ENCODE measurements around the gene NOTO. TPM values are rescaled to one million over a fixed set of nuclear protein-coding genes. Genes with fewer than 3 reads are reported as not detected.
A peak's percentile ranks its signal among the peaks of the same experiment; 100 is the strongest.

The NOTO gene
- total and polyA plus RNA-seq, 2 donors (not counting 1 experiment from before 2014, with no cell fraction given), result not detected

- H3K36me3 ChIP-seq (ENCODE audit: control insufficient read depth, insufficient read depth, low read length), result peaks cover 6% of the 10 kb centered on the region
- H3K79me2 ChIP-seq (ENCODE audit: control insufficient read depth, insufficient read depth, low read length), result peaks cover 69% of the 10 kb centered on the region
- H3K4me1 ChIP-seq (ENCODE audit: control insufficient read depth, extremely low read depth, insufficient read depth, low read length), result peaks cover 4% of the 10 kb centered on the region
- H3K4me3 ChIP-seq (replicated peaks in 1 of 4; ENCODE audit: control extremely low read depth in 1 of 4, insufficient read depth in 1 of 4, low read depth in 3 of 4, low read length in 4 of 4), result no peak overlapping the region
- no peak overlapping the region for H3K9ac ChIP-seq (ENCODE audit: insufficient read depth, low read length)
- no peak for DNase-seq (ENCODE audit: low read depth in 2 of 2)
- no peaks in the 10 kb centered on the region for H3K9me3 ChIP-seq (ENCODE audit: control insufficient read depth, insufficient read depth, low read depth, low read length)
- no peaks in the 10 kb centered on the region for H4K20me1 ChIP-seq (ENCODE audit: control insufficient read depth, extremely low read depth, insufficient read depth, low read length)
- H3K4me2 ChIP-seq (ENCODE audit: extremely low read depth, insufficient read depth, low read length), result no peak overlapping the region
- H3K27me3 ChIP-seq (ENCODE audit: control insufficient read depth, insufficient read depth, low read length), result no peaks in the 10 kb centered on the region
- TF ChIP-seq CTCF (conservative IDR thresholded peaks at IDR 0.05 in 1 of 2, IDR thresholded peaks at IDR 0.05 in 1 of 2; ENCODE audit: low read depth in 1 of 2, low read length in 2 of 2) (no peak), EZH2 (IDR thresholded peaks at IDR 0.05; ENCODE audit: low read length, missing control alignments) (no peak)
- H3K27ac ChIP-seq (ENCODE audit: insufficient read depth, low read length), result no peak overlapping the region
- H2AFZ ChIP-seq (ENCODE audit: low read length), result no peak overlapping the region
Observed at GRCh38 chr2:73238149-73238548, 35.8 kb downstream of the NOTO start.

- peaks cover 69% of the 10 kb centered on the region for H3K79me2 ChIP-seq (ENCODE audit: control insufficient read depth, insufficient read depth, low read length)
- H3K36me3 ChIP-seq (ENCODE audit: control insufficient read depth, insufficient read depth, low read length), result peaks cover 7% of the 10 kb centered on the region
- H3K9me3 ChIP-seq (ENCODE audit: control insufficient read depth, insufficient read depth, low read depth, low read length), result no peaks in the 10 kb centered on the region
- DNase-seq (ENCODE audit: low read depth in 2 of 2), result no peak
- no peak overlapping the region for H3K4me2 ChIP-seq (ENCODE audit: extremely low read depth, insufficient read depth, low read length)
- peaks cover 4% of the 10 kb centered on the region for H3K4me1 ChIP-seq (ENCODE audit: control insufficient read depth, extremely low read depth, insufficient read depth, low read length)
- no peak overlapping the region for H3K9ac ChIP-seq (ENCODE audit: insufficient read depth, low read length)
- no peaks in the 10 kb centered on the region for H3K27me3 ChIP-seq (ENCODE audit: control insufficient read depth, insufficient read depth, low read length)
- H2AFZ ChIP-seq (ENCODE audit: low read length), result no peak overlapping the region
- TF ChIP-seq EZH2 (IDR thresholded peaks at IDR 0.05; ENCODE audit: low read length, missing control alignments), result no peak
- TF ChIP-seq CTCF (conservative IDR thresholded peaks at IDR 0.05 in 1 of 2, IDR thresholded peaks at IDR 0.05 in 1 of 2; ENCODE audit: low read depth in 1 of 2, low read length in 2 of 2), result no peak
- H3K27ac ChIP-seq (ENCODE audit: insufficient read depth, low read length), result no peak overlapping the region
- no peaks in the 10 kb centered on the region for H4K20me1 ChIP-seq (ENCODE audit: control insufficient read depth, extremely low read depth, insufficient read depth, low read length)
- H3K4me3 ChIP-seq (replicated peaks in 1 of 4; ENCODE audit: control extremely low read depth in 1 of 4, insufficient read depth in 1 of 4, low read depth in 3 of 4, low read length in 4 of 4), result no peak overlapping the region
Observed at GRCh38 chr2:73238976-73239375, 36.6 kb downstream of the NOTO start.

- Histone ChIP-seq H3K36me3 (ENCODE audit: control insufficient read depth, insufficient read depth, low read length) (peaks cover 13% of the 10 kb centered on the region), H3K9ac (ENCODE audit: insufficient read depth, low read length) (no peak overlapping the region), H3K27me3 (ENCODE audit: control insufficient read depth, insufficient read depth, low read length) (no peaks in the 10 kb centered on the region), H3K4me1 (ENCODE audit: control insufficient read depth, extremely low read depth, insufficient read depth, low read length) (peaks cover 4% of the 10 kb centered on the region), H3K9me3 (ENCODE audit: control insufficient read depth, insufficient read depth, low read depth, low read length) (no peaks in the 10 kb centered on the region), H3K4me2 (ENCODE audit: extremely low read depth, insufficient read depth, low read length) (no peak overlapping the region), H3K4me3 (replicated peaks in 1 of 4; ENCODE audit: control extremely low read depth in 1 of 4, insufficient read depth in 1 of 4, low read depth in 3 of 4, low read length in 4 of 4) (no peak overlapping the region), H3K27ac (ENCODE audit: insufficient read depth, low read length) (no peak overlapping the region), H2AFZ (ENCODE audit: low read length) (no peak overlapping the region), H3K79me2 (ENCODE audit: control insufficient read depth, insufficient read depth, low read length) (peaks cover 63% of the 10 kb centered on the region), H4K20me1 (ENCODE audit: control insufficient read depth, extremely low read depth, insufficient read depth, low read length) (no peaks in the 10 kb centered on the region)
- peak; percentile 44 to 72 for DNase-seq (ENCODE audit: low read depth in 2 of 2)
- TF ChIP-seq EZH2 (IDR thresholded peaks at IDR 0.05; ENCODE audit: low read length, missing control alignments) (no peak), CTCF (conservative IDR thresholded peaks at IDR 0.05 in 1 of 2, IDR thresholded peaks at IDR 0.05 in 1 of 2; ENCODE audit: low read depth in 1 of 2, low read length in 2 of 2) (no peak)
Observed at GRCh38 chr2:73239776-73240175, 37.4 kb downstream of the NOTO start.

All from fibroblast of lung (primary cell).